HG02840 (cell line): ENCODE results near the gene DHDDS.
"Not testable (repeated sequence)": the region's sequence is repeated elsewhere in the genome, so short reads cannot be mapped to it uniquely, and the experiment has no call there.

Source experiments
- ATAC-seq: cut with Tn5 transposase; IDR thresholded peaks from one replicate; pipeline ENCODE4 v1.9.1; 2021; ENCODE audit warnings: mild to moderate bottlenecking, moderate library complexity, moderate number of reproducible peaks; ENCODE audit not compliant: unreplicated experiment, low FRiP score

The DHDDS gene, protein sequence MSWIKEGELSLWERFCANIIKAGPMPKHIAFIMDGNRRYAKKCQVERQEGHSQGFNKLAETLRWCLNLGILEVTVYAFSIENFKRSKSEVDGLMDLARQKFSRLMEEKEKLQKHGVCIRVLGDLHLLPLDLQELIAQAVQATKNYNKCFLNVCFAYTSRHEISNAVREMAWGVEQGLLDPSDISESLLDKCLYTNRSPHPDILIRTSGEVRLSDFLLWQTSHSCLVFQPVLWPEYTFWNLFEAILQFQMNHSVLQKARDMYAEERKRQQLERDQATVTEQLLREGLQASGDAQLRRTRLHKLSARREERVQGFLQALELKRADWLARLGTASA

DNA sequence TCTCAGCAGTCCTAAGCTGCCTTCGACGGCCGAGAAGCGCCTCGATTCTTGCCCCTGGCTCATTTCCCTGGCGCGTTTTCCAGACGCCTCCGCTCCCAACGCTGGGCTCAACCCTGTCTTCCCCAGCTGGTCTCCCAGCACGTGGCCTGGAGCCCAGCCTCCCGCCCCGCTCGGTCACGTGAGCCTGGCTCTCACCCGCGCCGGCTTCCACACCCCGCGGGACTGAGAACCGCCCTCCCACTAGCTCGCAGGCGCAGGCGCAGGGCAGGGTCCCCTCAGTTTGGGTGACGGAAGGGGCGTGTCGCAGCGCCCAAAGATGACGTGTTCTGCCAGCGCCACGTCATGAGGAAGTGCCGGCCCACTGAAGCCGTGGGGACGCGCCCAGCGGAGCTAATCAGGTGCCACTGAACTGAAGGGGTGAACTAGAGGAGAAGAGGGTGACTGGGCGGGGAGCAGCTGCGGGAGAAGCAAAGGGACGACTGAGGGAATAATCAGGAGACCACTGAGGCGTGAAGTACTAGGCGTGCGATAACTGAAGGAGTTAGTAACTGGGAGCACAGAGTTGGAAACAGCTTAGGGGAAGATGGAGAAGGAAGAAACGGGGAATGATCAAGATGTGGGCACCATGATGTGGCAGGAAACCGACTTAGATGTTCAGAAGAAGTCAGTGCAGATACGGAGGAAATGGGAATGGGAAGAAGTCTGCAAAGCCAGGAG is at the start of gene DHDDS:
Gene DHDDS (plus strand): TSS at position 343 of the 717 bp plus-strand sequence. CDS start 625 bp downstream, outside the sequence.
- peak; percentile 98 for ATAC-seq

GRCh38 chr1:26384076-26384475 is 48.0 kb upstream of the DHDDS start:
- ATAC-seq, result no peak

DNA sequence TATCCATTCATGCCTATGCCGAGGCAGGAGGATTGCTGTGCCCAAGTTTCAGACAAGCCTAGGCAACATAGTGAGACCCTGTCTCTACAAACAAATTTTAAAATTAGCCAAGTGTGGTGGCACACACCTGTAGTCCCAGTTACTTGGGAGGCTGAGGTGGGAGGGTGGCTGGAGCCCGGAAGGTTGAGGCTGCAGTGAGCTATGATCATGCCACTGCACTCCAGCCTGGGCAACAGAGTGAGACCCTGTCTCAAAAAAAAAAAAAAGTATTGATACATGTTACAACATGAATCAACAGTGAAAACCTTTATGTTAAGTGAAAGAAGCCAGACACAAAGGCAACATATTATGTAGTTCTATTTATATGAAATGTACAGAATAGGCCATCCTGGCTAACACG is 47.1 kb upstream of the DHDDS start:
- not testable (repeated sequence) for ATAC-seq

DNA sequence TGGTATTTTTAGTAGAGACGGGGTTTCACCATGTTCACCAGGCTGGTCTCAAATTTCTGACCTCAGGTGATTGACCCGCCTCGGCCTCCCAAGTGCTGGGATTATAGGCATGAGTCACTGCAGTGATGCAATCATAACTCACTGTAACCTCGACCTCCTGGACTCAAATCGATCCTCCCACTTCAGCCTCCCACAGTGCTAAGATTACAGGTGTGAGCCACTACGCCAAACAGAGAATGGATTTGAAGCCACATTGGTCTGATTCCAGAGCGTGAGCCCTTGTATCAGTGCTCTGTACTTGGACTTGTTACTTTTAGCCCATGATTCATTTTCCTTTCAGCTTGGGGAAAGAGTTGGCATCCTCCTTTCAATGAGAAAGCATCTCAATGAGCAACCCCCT is 44.7 kb upstream of the DHDDS start:
- ATAC-seq, result no peak

GRCh38 chr1:26388791-26389445 is 43.2 kb upstream of the DHDDS start:
- ATAC-seq, result no peak

- ATAC-seq, result no peak
These were observed 42.4 kb upstream of the DHDDS start for GRCh38 chr1:26389604-26390247.

DNA sequence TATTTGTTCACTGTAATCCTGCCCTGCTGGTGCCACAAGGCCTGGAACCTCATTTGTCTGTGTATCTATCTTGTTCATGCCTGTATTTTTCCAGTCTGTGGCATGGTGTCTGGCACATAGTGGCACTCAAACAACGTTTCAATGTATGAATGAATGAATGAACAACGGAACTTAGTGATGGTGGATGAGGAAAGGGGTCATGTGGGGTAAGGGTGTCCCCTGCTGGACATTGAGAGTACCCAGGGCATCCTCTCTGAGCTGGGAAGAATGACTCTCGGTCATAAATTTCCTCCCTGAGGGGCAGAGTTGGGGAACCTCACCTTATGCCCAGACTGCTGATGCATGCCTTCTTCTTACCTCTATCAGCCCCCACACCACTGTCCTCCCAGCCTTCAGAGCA is 40.7 kb upstream of the DHDDS start:
- ATAC-seq, result no peak

DNA sequence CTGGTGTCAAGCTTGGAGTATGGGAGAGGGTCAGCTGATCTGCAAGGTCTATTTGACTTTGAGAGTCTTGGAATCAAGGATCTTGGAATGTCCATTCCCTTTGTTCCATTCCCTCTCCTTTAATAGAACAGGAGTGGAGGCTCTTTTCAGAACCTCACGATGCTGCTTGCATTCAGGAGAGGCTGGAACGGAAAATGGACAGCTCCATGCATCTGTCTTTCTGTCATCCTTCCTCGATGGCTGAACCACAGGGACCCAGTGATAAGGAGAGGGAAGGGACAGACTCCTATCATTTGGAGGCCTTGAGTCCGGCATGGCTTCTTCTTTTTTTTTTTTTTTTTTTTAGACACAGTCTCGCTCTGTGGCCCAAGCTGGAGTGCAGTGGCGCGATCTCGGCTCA is 36.4 kb upstream of the DHDDS start:
- no peak for ATAC-seq

DNA sequence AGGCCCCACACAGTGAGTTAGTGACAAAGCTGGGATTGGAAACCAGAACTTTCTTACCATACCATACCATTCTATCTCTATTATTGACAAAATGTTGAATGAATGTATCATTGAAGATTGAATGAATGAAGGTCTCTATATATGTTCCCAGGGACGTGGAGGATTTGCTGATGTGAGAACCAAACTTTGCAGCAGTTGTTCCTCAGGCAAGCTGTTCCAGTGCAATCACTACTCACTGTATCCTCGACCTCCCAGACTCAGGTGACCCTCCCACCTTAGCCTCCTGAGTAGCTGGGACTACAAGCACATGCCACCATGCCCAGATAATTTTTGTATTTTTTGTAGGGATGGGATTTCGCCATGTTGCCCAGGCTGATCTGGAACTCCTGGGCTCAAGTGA is 33.1 kb upstream of the DHDDS start:
- no peak for ATAC-seq

DNA sequence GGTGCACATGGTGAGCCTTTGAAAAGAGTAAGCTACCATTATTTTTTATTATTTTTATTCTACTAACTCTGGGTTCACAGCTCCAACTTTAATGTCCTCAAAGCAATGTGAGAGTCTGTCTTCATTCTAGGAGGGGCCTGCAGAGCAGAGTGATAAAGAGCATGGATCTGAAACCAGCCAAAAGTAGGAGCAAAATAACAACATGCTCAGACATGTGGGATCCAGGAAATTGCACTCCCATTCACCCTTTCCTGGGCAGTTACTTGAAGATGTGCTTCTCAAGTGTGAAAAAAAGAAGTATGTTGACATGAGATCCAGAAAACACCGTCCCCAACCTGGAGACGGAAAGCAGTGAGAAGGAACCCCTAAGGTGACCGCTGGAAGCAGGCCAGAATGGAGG is 30.2 kb upstream of the DHDDS start:
- no peak for ATAC-seq

DNA sequence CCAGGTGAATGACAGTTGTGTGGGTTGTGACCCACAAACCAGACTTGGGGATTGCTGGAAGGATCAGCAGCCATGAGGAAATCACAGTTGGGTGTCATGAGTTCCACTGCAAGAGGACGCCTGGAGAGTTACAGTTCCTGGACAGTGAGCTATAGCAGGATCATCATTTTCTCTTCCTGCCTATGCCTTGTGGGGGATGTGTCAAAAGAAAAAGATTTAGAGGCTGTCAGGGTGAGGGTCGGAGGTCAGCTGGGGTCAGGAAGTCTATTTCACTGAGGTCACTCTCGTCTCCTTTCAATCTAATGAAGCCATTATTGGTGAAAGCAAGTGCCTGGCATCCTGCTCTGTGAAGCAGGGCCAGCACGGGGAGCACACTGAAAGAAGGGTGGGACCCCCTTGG is 28.5 kb upstream of the DHDDS start:
- no peak for ATAC-seq

- ATAC-seq, result no peak
These were observed 27.5 kb upstream of the DHDDS start for GRCh38 chr1:26404641-26405040.

DNA sequence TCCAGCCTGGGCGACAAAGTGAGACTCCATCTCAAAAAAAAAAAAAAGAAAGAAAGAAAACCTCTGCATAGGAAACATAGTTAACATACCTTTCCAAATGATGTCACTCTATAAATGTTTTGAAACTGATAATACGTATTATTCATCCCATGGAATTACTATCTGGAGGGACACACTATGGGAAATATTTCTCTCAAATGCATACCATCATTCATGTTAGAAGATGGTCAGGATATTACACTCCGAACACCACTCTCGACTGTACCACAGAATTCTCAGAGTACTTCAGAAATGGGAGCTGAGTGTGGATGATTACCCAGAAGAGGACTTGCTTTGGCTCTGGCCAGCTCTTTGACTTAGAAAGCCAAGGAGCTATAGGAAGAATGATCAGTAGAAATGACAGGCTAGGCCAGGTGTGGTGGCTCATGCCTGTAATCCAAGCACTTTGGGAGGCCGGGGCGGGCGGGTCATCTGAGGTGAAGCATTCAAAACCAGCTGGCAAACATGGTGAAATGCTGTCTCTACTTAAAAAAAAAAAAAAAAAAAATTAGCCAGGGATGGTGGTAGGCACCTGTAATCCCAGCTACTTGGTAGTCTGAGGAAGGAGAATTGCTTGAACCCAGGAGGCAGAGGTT is 26.7 kb upstream of the DHDDS start:
- no peak for ATAC-seq

- ATAC-seq, result no peak
These were observed 23.5 kb upstream of the DHDDS start for GRCh38 chr1:26408604-26409003.

- no peak for ATAC-seq
These were observed 22.8 kb upstream of the DHDDS start for GRCh38 chr1:26409191-26409807.

DNA sequence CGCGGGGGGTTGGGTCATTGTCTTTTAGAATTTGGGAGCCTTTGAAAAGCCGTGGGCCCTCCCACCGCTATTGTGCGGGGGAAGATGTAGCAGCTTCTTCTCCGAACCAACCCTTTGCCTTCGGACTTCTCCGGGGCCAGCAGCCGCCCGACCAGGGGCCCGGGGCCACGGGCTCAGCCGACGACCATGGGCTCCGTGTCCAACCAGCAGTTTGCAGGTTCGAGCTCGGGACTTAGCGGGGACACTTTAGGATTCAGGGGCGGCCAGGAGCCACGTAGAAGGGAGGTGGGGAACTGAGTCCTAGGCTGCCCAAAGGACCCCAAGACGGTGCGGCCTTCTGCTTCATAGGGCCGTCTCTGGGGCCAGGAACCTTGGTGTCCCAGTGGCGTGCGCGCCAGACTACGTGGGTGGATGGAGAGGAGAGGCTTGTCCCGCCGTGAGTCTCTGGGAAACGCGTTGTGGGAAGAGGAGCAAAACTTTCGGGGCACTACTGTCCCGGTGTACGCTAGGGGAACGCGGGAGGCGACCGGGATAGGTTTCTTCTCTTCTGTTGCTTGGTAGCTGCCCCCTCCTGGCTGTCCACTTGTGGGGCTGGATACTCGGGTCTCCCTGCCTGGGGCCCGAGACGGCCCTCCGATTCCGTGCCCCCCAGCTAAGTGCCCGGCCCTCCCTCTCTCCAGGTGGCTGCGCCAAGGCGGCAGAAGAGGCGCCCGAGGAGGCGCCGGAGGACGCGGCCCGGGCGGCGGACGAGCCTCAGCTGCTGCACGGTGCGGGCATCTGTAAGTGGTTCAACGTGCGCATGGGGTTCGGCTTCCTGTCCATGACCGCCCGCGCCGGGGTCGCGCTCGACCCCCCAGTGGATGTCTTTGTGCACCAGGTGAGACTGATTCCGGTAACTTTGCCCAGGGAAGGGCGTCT is 21.2 kb upstream of the DHDDS start, which contains the start of gene LIN28A:
Gene LIN28A (plus strand): TSS at position 112 of the 918 bp plus-strand sequence. CDS start 75 bp downstream, at position 187.
- ATAC-seq, result no peak

GRCh38 chr1:26411624-26412074 is 20.5 kb upstream of the DHDDS start:
- no peak for ATAC-seq

DNA sequence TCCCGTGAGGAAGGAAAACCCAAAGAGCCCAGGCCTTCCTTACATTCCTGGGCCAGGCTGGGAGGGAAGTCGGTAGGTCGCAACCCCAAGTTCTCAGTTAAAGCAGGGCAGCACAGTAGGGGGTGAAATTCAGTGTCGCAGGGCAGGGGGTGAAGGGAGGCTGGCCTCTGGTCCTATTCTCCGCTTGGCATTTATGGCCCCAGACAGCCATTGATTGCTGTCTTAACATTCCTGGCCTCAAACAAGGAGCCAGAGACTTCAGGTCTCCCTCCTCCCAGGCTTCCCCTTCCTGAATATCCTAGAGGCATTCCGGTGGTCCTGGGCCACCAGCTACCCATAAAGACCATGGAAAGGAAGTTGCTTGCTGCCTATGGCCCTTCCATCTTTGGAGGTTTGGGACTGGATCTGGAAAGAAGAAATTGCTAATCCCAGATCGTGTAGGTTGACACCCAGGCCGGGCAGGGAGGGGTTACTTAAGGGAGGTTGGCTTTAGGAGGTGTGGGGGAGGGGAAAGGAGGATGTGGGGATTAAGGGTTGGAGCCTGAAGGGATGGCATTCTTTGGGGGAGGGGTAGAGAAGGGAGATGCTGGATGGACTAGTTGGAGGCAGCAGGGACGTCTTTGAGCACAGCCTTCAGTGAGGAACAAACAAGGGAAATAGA is 19.8 kb upstream of the DHDDS start:
- ATAC-seq, result no peak
